Esophagus squamous epithelium (tissue), 5 donors: Measurements from ENCODE around the gene ST3GAL3. TPM values are rescaled to one million over a fixed set of nuclear protein-coding genes. Genes with fewer than 3 reads are reported as not detected.

ENCODE experiments used
- DNase-seq: peaks from one replicate; lab custom pipeline; 2025; lab: John Stamatoyannopoulos, UW
- H3K27ac ChIP-seq, 4 donors: fragments of 200-600 bp; sonication (generic); one replicate each; pipeline ENCODE4 v1.5.1; 2016 to 2019; ENCODE audit warnings: mild to moderate bottlenecking in 1 of 4
- H3K27me3 ChIP-seq, 4 donors: fragments of 200-600 bp; sonication (generic); 1 replicate in 3 of 4; 2 replicates in 1 of 4; pipeline versions ENCODE4 v1.5.1 to v1.6.0; 2017 to 2021; ENCODE audit warnings: antibody characterized with exemption in 1 of 4
- H3K36me3 ChIP-seq, 3 donors: fragments of 200-600 bp; sonication (generic); one replicate each; pipeline ENCODE4 v1.5.1; 2016 to 2019
- H3K4me1 ChIP-seq, 3 donors: fragments of 200-600 bp; sonication (generic); one replicate each; pipeline ENCODE4 v1.5.1; 2017 to 2019
- H3K4me3 ChIP-seq, 4 donors: fragments of 200-600 bp; sonication (generic); 1 replicate in 3 of 4; 2 replicates in 1 of 4; pipeline ENCODE4 v1.5.1; 2016 to 2019; ENCODE audit warnings: mild to moderate bottlenecking in 2 of 4, moderate library complexity in 1 of 4
- H3K9me3 ChIP-seq, 3 donors: fragments of 200-600 bp; sonication (generic); one replicate each; pipeline ENCODE4 v1.5.1; 2016 to 2019
- POLR2A ChIP-seq, 4 donors: fragments of 450-650 bp; IDR thresholded peaks; one replicate each; pipeline ENCODE4 v1.6.1; 2017; ENCODE audit warnings: antibody characterized with exemption in 4 of 4, mild to moderate bottlenecking in 4 of 4, moderate library complexity in 3 of 4
- WGBS, 2 donors: methylation state at CpG; one replicate each; pipeline ENCODE4 v1.1.5; 2018; 5-methylcytosine and 5-hydroxymethylcytosine counted together
- intact Hi-C: fragments of 100-400 bp; cut with DNase I; formaldehyde crosslinking; loops from one replicate; pipeline ENCODE4 v1.15.0; 2022
- total RNA-seq, 4 donors: library from RNA; depleted of rRNA; stranded (reverse); fragments of >200 nt; gene quantifications; one replicate each; pipeline ENCODE4 v1.1.0, GENCODE V29; 2016
- TF ChIP-seq, protein P1 (sequence below), 6 experiments: fragments of 450-650 bp in 4 of 6; fragments of 200-600 bp in 2 of 6; sonication (generic) in 2 of 6; IDR thresholded peaks; one replicate each; pipeline ENCODE4 v1.5.1; 2016 to 2019; ENCODE audit warnings: antibody characterized with exemption in 6 of 6, mild to moderate bottlenecking in 4 of 6, moderate library complexity in 4 of 6
- donor health status: DM: yes; HTN: yes; CAD: no.

The ST3GAL3 gene
- total RNA-seq, 4 donors from 2014 or later: 2.8 to 10.7 (median 7.1) TPM

DNA sequence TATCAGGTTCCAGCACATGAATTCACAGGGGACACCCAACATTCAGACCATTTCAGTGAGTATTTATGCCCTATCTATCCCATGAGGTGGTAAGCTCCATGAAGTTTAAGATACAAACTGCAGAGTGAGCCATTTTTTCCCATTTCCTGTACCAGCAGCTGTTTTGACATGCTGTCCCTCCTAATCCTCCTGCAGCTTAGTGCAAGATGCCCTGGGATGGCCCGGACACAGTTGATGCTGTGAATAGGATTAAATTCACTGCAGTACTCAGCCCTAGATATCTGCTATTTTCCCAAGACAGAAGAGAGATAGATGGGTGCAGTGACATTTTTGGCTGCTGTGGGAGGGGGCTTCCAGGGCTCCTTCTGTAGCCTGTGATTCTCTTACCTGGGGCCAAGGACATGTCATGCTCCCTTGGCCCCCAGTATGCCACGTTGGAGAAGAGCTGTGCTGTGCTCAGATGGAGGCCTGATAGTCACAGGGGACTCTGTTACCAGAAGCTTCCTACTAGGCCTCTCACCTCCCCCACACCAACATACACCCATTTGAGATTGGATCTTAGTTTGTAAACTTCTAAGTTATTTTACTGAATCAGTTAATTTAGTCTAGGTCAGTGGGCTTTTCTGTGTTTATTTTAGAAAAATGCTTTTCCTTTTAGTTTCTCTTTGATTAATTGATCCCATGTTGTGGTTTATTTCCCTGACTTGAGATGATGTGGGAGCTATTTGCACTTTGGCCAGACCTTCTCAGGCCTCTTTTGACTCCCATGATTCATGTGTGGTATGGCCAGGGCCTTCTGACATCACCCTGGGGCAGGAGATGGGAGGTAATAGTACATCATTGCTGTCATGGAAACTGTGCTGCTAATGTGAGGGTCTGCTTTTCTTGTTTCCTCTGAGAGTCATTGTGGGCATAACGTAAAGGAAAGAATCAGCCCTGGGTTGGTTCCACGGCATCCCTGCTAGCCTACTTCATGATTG, 92.6 kb downstream of the ST3GAL3 start:
- intact Hi-C loops: no loop called here
- Histone ChIP-seq H3K4me3 (no peak overlapping the region), H3K27me3 (no peaks in the 10 kb centered on the region), H3K9me3 (no peaks in the 10 kb centered on the region), H3K4me1 (peaks cover 0 to 9% (median 4%) of the 10 kb centered on the region in 3 donors), H3K27ac (no peak overlapping the region), H3K36me3 (no peaks in the 10 kb centered on the region)
- 69 to 81% methylated on average over 3 of the region's 4 CpGs for WGBS, 2 donors
- no peak for DNase-seq
- TF ChIP-seq POLR2A (IDR thresholded peaks at IDR 0.05): no peak
- TF ChIP-seq, protein P1, sequence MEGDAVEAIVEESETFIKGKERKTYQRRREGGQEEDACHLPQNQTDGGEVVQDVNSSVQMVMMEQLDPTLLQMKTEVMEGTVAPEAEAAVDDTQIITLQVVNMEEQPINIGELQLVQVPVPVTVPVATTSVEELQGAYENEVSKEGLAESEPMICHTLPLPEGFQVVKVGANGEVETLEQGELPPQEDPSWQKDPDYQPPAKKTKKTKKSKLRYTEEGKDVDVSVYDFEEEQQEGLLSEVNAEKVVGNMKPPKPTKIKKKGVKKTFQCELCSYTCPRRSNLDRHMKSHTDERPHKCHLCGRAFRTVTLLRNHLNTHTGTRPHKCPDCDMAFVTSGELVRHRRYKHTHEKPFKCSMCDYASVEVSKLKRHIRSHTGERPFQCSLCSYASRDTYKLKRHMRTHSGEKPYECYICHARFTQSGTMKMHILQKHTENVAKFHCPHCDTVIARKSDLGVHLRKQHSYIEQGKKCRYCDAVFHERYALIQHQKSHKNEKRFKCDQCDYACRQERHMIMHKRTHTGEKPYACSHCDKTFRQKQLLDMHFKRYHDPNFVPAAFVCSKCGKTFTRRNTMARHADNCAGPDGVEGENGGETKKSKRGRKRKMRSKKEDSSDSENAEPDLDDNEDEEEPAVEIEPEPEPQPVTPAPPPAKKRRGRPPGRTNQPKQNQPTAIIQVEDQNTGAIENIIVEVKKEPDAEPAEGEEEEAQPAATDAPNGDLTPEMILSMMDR (IDR thresholded peaks at IDR 0.05): no peak

DNA sequence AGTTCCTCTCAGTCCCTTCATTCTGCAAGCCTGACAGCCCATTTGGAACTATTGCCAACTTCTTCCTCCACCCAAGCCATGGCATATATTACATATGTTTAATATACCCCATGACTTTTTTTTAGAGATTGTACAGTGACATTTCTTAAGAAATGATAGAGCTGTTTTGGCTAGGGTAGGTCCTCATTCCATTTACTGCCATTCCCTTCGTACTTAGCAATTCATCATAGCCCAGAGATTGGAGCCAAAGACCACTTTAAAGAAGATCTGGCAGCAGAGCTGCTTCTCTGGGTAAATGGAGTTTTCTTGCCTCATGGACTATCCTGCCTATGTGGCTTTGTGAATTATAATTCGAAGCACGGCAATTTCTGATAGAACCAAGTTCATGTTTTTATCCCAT, 93.4 kb downstream of the ST3GAL3 start:
- intact Hi-C loops: no loop called here
- DNase-seq: no peak
- H3K4me1 ChIP-seq: peaks cover 0 to 9% (median 4%) of the 10 kb centered on the region in 3 donors
- H3K4me3 ChIP-seq: no peak overlapping the region
- H3K27ac ChIP-seq: no peak overlapping the region
- TF ChIP-seq POLR2A (IDR thresholded peaks at IDR 0.05): no peak
- TF ChIP-seq, protein P1 (IDR thresholded peaks at IDR 0.05): no peak
- H3K36me3 ChIP-seq: no peaks in the 10 kb centered on the region
- 84 to 98% methylated on average over 3 of the region's 3 CpGs for WGBS, 2 donors
- no peaks in the 10 kb centered on the region for H3K27me3 ChIP-seq
- H3K9me3 ChIP-seq: no peaks in the 10 kb centered on the region

DNA sequence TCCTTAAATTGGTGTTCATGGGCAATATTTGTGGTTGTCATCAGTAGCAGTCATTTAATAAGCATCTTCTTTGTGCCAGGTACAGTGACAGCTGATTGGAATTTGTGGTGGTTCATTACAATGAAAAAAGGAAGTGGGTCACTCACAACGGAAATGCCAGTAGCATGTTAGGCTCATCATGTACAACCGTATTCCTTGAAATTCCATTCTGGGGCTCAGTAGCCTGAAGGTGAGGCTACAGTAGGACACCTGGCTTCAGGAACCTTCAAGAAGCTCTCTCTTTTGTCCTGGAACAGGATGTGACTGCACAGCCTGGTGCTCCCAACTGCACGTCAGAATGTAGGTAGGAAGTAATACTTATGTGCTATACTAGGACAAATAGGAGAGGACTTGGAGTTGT, 93.9 kb downstream of the ST3GAL3 start:
- Histone ChIP-seq H3K9me3 (no peaks in the 10 kb centered on the region), H3K4me1 (peaks cover 0 to 9% (median 4%) of the 10 kb centered on the region in 3 donors), H3K27ac (no peak overlapping the region), H3K4me3 (no peak overlapping the region), H3K36me3 (no peaks in the 10 kb centered on the region), H3K27me3 (no peaks in the 10 kb centered on the region)
- intact Hi-C loops: no loop called here
- DNase-seq: no peak
- TF ChIP-seq POLR2A (IDR thresholded peaks at IDR 0.05): no peak
- TF ChIP-seq, protein P1 (IDR thresholded peaks at IDR 0.05): no peak
- WGBS, 2 donors: 65 to 86% methylated on average over 3 of the region's 3 CpGs

DNA sequence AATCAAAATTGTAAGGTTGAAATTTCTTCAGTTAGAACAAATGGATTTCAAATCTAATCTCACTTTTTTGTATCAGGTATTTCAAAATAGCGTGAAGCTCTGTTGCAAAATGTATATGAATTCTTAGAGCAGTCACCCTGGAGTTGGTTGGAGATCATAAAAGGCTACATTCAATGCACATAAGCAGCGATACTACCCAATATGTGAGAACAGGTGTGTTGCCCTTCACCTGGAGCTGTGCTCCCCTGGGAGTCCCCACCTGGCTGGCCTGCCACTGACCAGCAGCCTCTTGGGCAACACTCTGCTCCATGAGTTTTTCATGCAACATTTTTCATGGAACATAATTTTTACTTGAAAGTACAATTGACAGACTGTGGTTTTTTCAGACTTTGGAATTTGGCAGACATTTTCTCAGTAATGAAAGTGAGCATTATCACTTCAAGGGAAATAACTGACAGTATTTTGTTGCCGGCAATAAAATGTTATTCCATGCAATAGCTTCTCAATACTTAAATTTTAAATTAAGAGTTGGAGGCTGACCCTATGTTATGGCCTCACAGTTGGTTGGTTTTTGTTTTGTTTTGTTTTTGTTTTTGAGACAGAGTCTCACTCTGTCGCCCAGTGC, 95.1 kb downstream of the ST3GAL3 start:
- Histone ChIP-seq H3K4me3 (no peak overlapping the region), H3K4me1 (peaks cover 0 to 9% (median 4%) of the 10 kb centered on the region in 3 donors), H3K36me3 (no peaks in the 10 kb centered on the region), H3K27me3 (no peaks in the 10 kb centered on the region), H3K9me3 (no peaks in the 10 kb centered on the region), H3K27ac (no peak overlapping the region)
- TF ChIP-seq, protein P1 (IDR thresholded peaks at IDR 0.05): no peak
- TF ChIP-seq POLR2A (IDR thresholded peaks at IDR 0.05): no peak
- WGBS, 2 donors: 90 to 94% methylated on average over 4 of the region's 4 CpGs
- DNase-seq: no peak
- intact Hi-C loops: no loop called here

DNA sequence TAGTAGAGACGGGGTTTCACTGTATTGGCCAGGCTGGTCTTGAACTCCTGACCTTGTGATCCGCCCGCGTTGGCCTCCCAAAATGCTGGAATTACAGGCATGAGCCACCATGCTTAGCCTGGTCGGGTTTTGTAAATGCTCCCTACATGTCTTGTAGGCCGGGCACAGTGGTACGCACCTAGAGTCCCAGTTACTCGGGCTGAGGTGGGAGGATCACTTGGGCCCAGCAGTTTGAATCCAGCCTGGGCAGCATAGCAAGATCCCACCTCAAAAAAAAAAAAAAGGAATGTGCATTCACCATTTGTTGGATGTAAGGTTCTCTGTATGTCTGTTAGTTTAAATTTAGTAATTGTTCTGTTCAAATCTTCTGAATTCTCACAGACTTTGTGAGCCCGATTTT, 95.8 kb downstream of the ST3GAL3 start:
- TF ChIP-seq POLR2A (IDR thresholded peaks at IDR 0.05): no peak
- TF ChIP-seq, protein P1 (IDR thresholded peaks at IDR 0.05): no peak
- Histone ChIP-seq H3K27me3 (no peaks in the 10 kb centered on the region), H3K36me3 (no peaks in the 10 kb centered on the region), H3K9me3 (no peaks in the 10 kb centered on the region), H3K4me3 (no peak overlapping the region), H3K4me1 (peaks cover 0 to 9% (median 4%) of the 10 kb centered on the region in 3 donors), H3K27ac (no peak overlapping the region)
- DNase-seq: no peak
- 90% methylated on average over 4 to 8 of the region's 9 CpGs for WGBS, 2 donors
- intact Hi-C loops: no loop called here
